A549 (cell line): ENCODE results near the gene REM2.
"Not testable (repeated sequence)": the region's sequence is repeated elsewhere in the genome, so short reads cannot be mapped to it uniquely, and the experiment has no call there.

Experiments used
- FOSB ChIP-seq: fragments of 250-450 bp; sonication (Bioruptor Pico); IDR thresholded peaks from 2 replicates; pipeline ENCODE4 v1.5.0; 2020; ENCODE audit warnings: mild to moderate bottlenecking, moderate library complexity
- POLR2A ChIP-seq: IDR thresholded peaks from 2 replicates; pipeline ENCODE4 v1.6.1; 2012; ENCODE audit warnings: mild to moderate bottlenecking, low read length
- ZNF302 ChIP-seq: fragments of 250-450 bp; sonication (Bioruptor Pico); IDR thresholded peaks from 2 replicates; pipeline ENCODE4 v1.9.0; 2021; ENCODE audit warnings: inconsistent platforms, mild to moderate bottlenecking, moderate library complexity

DNA sequence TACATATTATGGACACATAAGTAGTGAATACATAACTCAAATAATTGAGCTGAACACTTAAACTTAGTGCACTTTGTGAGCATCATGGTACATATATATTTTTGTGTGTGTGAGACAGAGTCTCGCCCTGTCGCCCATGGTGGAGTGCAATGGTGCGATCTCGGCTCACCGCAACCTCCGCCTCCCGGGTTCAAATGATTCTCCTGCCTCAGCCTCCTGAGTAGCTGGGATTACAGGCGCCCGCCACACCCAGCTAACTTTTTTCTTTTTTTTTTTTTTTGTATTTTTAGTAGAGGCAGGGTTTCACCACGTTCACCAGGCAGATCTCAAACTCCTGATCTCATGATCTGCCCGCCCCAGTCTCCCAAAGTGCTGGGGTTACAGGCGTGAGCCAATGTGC, 30.8 kb upstream of the REM2 start:
- TF ChIP-seq ZNF302, POLR2A, FOSB: not testable (repeated sequence)
